ENCODE results near the gene REELD1.

DNA sequence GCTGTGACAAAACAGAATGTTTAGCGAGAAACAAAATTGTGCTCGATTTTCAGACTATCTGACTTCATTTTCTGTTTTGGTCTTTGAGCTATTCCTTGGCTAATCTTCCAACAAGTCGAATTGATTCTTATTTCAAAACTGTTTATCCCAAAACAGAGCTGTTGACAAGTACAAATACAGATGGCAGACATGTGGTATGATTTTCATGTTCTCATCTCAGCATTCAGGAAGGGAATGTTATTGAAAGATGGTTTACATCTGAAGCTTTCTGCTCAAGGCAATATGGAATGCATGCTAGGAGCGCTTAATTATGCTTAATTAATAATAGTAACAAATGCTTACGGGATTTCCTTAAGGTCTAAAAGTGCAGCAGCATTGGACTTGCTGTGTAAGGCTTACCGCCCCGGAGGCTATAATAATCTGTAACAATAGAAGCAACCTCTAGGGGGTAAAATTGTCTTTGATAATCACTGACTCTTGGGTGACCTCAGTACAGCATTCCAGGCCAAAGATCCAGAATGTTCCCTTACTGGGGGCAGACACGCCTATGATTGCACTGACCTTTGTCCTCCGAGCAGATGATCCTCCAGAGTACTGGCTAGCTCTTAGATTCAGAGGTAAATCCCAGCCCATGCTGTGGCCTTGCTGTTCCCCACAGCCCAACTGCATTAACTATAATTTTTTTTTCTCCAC lies 22.4 kb upstream of the REELD1 start:
- TF ChIP-seq RFX5 (IDR thresholded peaks at IDR 0.05; ENCODE audit: low read depth, low read length): no peak
- TF ChIP-seq SP1 (IDR thresholded peaks at IDR 0.05; ENCODE audit: low read depth, low read length): no peak
